HL-60 (cell line): ENCODE data around the gene CBARP.

ENCODE experiments used
- POLR2AphosphoS5 ChIP-seq: IDR thresholded peaks from 2 replicates; pipeline ENCODE4 v1.6.1; 2012; ENCODE audit warnings: low read depth
- TF ChIP-seq, protein P1 (sequence below): IDR thresholded peaks from one replicate; pipeline ENCODE4 v1.5.1; 2011; ENCODE audit warnings: low read length, control low read depth, inconsistent platforms; ENCODE audit not compliant: insufficient read depth
- TF ChIP-seq, protein P2 (sequence below): IDR thresholded peaks from 2 replicates; pipeline ENCODE4 v1.6.1; 2012; ENCODE audit warnings: low read depth; ENCODE audit not compliant: insufficient replicate concordance

DNA sequence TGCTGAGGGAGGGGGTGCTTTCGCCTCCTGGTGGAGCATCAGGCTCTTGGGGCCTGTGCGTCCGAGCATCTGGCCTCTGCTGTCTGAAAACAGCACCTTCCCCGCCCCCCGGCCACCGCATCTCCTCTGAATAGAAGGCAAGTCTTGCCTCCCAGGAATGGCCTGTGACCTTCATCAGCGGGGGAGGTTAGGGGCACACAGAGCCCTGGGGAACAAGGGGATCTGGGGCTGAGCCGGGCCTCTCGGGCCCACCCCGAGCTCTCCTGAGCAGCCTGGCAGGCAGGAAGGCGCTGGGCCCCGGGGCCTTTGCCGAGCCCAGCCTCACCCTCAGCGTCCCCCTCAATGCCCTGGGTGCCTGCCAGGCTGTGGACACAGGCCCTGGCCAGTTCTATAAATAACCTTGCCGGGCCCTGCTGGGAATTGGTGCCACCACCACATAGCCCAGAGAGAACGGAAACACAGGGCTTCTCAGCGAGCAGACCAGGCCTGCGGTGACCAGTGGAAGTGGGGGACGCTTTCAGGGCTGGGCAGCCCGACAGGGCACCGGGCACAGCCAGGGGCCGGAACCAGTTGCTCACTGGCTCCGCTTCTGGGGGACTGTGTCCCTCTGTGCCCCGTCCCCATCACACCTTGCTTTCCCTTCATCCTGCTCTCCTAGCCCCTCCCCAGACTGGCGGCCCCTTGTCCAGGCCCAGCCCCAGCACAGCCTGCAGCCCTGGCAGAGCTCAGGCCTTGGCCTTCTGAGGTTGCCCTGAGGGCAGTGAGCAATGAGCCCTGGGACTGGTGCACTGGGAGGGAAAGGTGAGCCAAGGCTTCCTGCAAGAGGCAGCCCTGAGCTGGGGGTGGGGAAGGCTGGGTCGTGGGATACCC lies 22.7 kb downstream of the CBARP start:
- TF ChIP-seq, protein P1, sequence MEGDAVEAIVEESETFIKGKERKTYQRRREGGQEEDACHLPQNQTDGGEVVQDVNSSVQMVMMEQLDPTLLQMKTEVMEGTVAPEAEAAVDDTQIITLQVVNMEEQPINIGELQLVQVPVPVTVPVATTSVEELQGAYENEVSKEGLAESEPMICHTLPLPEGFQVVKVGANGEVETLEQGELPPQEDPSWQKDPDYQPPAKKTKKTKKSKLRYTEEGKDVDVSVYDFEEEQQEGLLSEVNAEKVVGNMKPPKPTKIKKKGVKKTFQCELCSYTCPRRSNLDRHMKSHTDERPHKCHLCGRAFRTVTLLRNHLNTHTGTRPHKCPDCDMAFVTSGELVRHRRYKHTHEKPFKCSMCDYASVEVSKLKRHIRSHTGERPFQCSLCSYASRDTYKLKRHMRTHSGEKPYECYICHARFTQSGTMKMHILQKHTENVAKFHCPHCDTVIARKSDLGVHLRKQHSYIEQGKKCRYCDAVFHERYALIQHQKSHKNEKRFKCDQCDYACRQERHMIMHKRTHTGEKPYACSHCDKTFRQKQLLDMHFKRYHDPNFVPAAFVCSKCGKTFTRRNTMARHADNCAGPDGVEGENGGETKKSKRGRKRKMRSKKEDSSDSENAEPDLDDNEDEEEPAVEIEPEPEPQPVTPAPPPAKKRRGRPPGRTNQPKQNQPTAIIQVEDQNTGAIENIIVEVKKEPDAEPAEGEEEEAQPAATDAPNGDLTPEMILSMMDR: no peak
- TF ChIP-seq POLR2AphosphoS5: no peak
- TF ChIP-seq, protein P2, sequence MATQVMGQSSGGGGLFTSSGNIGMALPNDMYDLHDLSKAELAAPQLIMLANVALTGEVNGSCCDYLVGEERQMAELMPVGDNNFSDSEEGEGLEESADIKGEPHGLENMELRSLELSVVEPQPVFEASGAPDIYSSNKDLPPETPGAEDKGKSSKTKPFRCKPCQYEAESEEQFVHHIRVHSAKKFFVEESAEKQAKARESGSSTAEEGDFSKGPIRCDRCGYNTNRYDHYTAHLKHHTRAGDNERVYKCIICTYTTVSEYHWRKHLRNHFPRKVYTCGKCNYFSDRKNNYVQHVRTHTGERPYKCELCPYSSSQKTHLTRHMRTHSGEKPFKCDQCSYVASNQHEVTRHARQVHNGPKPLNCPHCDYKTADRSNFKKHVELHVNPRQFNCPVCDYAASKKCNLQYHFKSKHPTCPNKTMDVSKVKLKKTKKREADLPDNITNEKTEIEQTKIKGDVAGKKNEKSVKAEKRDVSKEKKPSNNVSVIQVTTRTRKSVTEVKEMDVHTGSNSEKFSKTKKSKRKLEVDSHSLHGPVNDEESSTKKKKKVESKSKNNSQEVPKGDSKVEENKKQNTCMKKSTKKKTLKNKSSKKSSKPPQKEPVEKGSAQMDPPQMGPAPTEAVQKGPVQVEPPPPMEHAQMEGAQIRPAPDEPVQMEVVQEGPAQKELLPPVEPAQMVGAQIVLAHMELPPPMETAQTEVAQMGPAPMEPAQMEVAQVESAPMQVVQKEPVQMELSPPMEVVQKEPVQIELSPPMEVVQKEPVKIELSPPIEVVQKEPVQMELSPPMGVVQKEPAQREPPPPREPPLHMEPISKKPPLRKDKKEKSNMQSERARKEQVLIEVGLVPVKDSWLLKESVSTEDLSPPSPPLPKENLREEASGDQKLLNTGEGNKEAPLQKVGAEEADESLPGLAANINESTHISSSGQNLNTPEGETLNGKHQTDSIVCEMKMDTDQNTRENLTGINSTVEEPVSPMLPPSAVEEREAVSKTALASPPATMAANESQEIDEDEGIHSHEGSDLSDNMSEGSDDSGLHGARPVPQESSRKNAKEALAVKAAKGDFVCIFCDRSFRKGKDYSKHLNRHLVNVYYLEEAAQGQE: no peak
